HG03565 (cell line): ENCODE measurements around the gene TTC13.

Source experiments
- ATAC-seq: cut with Tn5 transposase; IDR thresholded peaks from one replicate; pipeline ENCODE4 v1.9.1; 2021; ENCODE audit warnings: mild to moderate bottlenecking, moderate library complexity; ENCODE audit not compliant: unreplicated experiment

TTC13 gene

GRCh38 chr1:230858918-230859729 is 119.5 kb downstream of the TTC13 start:
- no peak for ATAC-seq

GRCh38 chr1:230858236-230858820 is 120.3 kb downstream of the TTC13 start:
- ATAC-seq, result no peak

GRCh38 chr1:230857822-230858221 is 120.8 kb downstream of the TTC13 start:
- ATAC-seq, result no peak

- no peak for ATAC-seq
Measured at GRCh38 chr1:230857077-230857476, 121.6 kb downstream of the TTC13 start.
